Keratinocyte (primary cell): ENCODE measurements around the gene DMXL2. TPM values are rescaled to one million over a fixed set of nuclear protein-coding genes. Genes with fewer than 3 reads are reported as not detected.

Source experiments
- DNase-seq: peaks from one replicate; pipeline ENCODE4 v3.0.0-alpha.2; 2011; ENCODE audit warnings: low read depth, missing footprints, low spot score
- FAIRE-seq: peaks from 2 replicates; lab custom pipeline; 2011; peaks lifted over from hg19 to GRCh38; lab: Jason Lieb, UNC
- H2AFZ ChIP-seq: 2 replicates; pipeline ENCODE4 v1.6.0; 2012; ENCODE audit warnings: low read length, control low read depth, inconsistent platforms; ENCODE audit not compliant: control insufficient read depth
- H3K27ac ChIP-seq: 2 replicates; pipeline ENCODE4 v1.5.1; 2011; ENCODE audit warnings: low read length; ENCODE audit not compliant: control insufficient read depth, insufficient read depth
- H3K27me3 ChIP-seq: 3 replicates; pipeline ENCODE4 v1.6.0; 2011; ENCODE audit warnings: low read length; ENCODE audit not compliant: control insufficient read depth, insufficient read depth; ENCODE audit errors: extremely low read depth
- H3K36me3 ChIP-seq, 2 experiments: 2 replicates in 1 of 2; 3 replicates in 1 of 2; pipeline ENCODE4 v1.5.1; 2011; ENCODE audit warnings: low read length in 2 of 2, mild to moderate bottlenecking in 1 of 2; ENCODE audit not compliant: control insufficient read depth in 2 of 2, insufficient read depth in 2 of 2; ENCODE audit errors: extremely low read depth in 1 of 2
- H3K4me1 ChIP-seq: 3 replicates; pipeline ENCODE4 v1.5.1; 2011; ENCODE audit warnings: low read length; ENCODE audit not compliant: control insufficient read depth, insufficient read depth; ENCODE audit errors: extremely low read depth
- H3K4me2 ChIP-seq: 3 replicates; pipeline ENCODE4 v1.6.0; 2011; ENCODE audit warnings: low read depth, low read length; ENCODE audit not compliant: control insufficient read depth, insufficient read depth; ENCODE audit errors: extremely low read depth
- H3K4me3 ChIP-seq, 3 experiments: fragments of 200-600 bp in 1 of 3; sonication (generic) in 1 of 3; 2 replicates in 2 of 3; 3 replicates in 1 of 3; pipeline ENCODE4 v1.5.1; 2011 to 2016; ENCODE audit warnings: low read length in 3 of 3, mild to moderate bottlenecking in 3 of 3, control low read depth in 2 of 3, inconsistent platforms in 1 of 3, low read depth in 1 of 3, mixed read lengths in 1 of 3, mixed run types in 1 of 3, moderate library complexity in 1 of 3; ENCODE audit not compliant: control insufficient read depth in 2 of 3, insufficient read depth in 2 of 3; ENCODE audit errors: extremely low read depth in 1 of 3
- H3K79me2 ChIP-seq: 2 replicates; pipeline ENCODE4 v1.6.0; 2012; ENCODE audit warnings: low read length; ENCODE audit not compliant: control insufficient read depth, insufficient read depth
- H3K9ac ChIP-seq: 3 replicates; pipeline ENCODE4 v1.6.0; 2011; ENCODE audit warnings: low read length; ENCODE audit not compliant: control insufficient read depth, insufficient read depth; ENCODE audit errors: extremely low read depth
- H3K9me1 ChIP-seq: 3 replicates; pipeline ENCODE4 v1.6.0; 2011; ENCODE audit warnings: low read length; ENCODE audit not compliant: control insufficient read depth, insufficient read depth; ENCODE audit errors: extremely low read depth
- H3K9me3 ChIP-seq: 2 replicates; pipeline ENCODE4 v1.5.1; 2012; ENCODE audit warnings: low read depth, low read length; ENCODE audit not compliant: control insufficient read depth
- H4K20me1 ChIP-seq: 3 replicates; pipeline ENCODE4 v1.6.0; 2011; ENCODE audit warnings: low read length; ENCODE audit not compliant: control insufficient read depth, insufficient read depth; ENCODE audit errors: extremely low read depth
- EZH2 ChIP-seq: IDR thresholded peaks from one replicate; pipeline ENCODE4 v1.6.1; 2012; ENCODE audit warnings: inconsistent platforms, mild to moderate bottlenecking, low read length, moderate library complexity
- dilution Hi-C: fragments of 300-500 bp; cut with MboI; formaldehyde crosslinking; loops from one replicate; pipeline ENCODE4 v1.7.0; 2020; ENCODE audit warnings: low sequenced_read_pairs; ENCODE audit not compliant: extremely low pct_ligation_motif_present
- polyA plus RNA-seq, 5 experiments: library from polyadenylated mRNA; depleted of rRNA in 3 of 5; stranded (reverse) in 3 of 5; stranded (forward) in 1 of 5; unstranded in 1 of 5; fragments of >200 nt; gene quantifications; 1 replicate in 1 of 5; 2 replicates in 3 of 5; 3 replicates in 1 of 5; pipeline versions ENCODE4 v1.2.1 to v1.2.3, GENCODE V29; 2011 to 2012; ENCODE audit warnings: missing spikeins in 2 of 5, low read depth in 1 of 5, low replicate concordance in 1 of 5
- TF ChIP-seq, protein P1 (sequence below), 3 experiments: IDR thresholded peaks in 1 of 3; conservative IDR thresholded peaks in 1 of 3; optimal IDR thresholded peaks in 1 of 3; 2 replicates in 2 of 3; 3 replicates in 1 of 3; pipeline versions ENCODE3 to v1.5.1; 2011; ENCODE audit warnings: low read length in 3 of 3, mild to moderate bottlenecking in 3 of 3, moderate library complexity in 2 of 3, control low read depth in 1 of 3, inconsistent platforms in 1 of 3; ENCODE audit not compliant: insufficient read depth in 2 of 3; ENCODE audit errors: extremely low read depth in 1 of 3

DMXL2 gene
- polyA plus RNA-seq, 1 donor (not counting 4 experiments of a cell fraction or from before 2014, with no cell fraction given): 14.9 TPM

DNA sequence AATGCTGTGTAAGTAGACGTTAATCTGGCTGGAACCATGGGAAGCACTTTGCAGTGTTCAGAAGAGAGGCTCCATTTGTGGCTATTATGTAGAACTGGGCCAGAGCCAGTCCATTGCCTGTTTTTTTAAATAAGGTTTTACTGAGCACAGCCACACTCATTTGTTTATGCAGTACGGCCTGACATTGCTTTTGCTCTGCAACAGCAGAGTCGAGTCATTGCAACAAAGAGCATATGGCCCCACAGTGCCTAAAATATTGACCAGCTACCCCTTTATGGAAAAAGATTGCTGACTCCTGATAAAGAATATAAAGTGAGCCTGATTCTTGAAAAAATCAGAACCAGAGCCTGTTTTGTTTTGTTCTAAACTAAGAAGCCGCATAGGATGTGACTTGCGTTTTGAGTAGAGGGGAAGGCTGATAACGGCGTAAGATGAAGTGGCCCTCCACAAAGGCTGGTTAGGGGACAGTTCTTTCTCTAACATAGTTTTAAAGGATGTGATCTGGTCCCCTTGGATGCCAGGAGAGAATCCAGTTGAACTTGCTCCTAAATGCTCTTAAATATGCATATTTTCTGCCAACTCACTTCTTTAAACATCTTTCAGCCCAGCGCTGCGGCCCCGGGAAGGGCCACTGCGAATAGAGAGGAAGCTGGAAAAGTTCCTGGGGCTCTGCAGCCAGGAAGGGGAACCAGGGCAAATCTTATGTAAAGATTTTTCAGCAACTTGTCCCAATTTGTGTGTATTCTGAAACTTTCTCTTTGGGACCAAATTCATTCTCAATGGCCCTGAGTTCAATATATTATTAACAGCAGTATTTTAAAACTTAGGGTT is 216.7 kb downstream of the DMXL2 start:
- DNase-seq: no peak

DNA sequence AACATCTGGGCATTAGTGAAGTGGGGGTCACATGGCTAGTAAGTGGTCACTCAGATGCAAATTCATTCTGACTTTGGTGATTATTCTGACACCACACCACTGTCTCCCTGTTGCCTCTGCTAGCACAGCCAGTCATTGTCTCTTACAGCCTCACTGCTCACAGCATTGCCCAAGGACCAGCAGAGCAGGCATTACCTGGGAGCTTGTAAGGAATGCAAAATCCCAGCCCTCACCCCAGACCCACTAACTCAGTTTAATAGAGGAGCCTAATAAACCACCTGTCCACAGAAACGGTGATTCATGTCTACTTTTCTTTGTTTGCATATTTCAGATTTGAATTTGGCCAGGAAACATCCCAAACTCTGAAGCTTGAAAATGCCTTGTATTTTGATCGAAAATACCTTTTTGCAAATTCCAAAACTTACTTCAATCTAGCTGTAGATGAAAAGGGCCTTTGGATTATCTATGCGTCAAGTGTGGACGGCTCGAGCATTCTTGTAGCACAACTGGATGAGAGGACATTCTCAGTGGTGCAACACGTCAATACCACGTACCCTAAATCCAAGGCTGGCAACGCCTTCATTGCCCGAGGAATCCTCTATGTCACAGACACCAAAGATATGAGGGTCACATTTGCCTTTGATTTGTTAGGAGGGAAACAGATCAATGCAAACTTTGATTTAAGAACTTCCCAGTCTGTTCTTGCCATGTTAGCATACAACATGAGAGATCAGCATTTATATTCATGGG is 218.4 kb downstream of the DMXL2 start:
- no peak overlapping the region for H3K27ac ChIP-seq
- H3K4me1 ChIP-seq: no peaks in the 10 kb centered on the region
- no peak overlapping the region for H3K9ac ChIP-seq
- H3K36me3 ChIP-seq: no peaks in the 10 kb centered on the region
- H3K4me3 ChIP-seq: no peak overlapping the region
- H3K9me3 ChIP-seq: no peaks in the 10 kb centered on the region
- no peak overlapping the region for H2AFZ ChIP-seq
- no peak overlapping the region for H3K4me2 ChIP-seq
- H3K27me3 ChIP-seq: peaks cover 23% of the 10 kb centered on the region
- no peaks in the 10 kb centered on the region for H3K9me1 ChIP-seq
- FAIRE-seq (no peak), DNase-seq (no peak)
- H4K20me1 ChIP-seq: no peaks in the 10 kb centered on the region
- TF ChIP-seq, protein P1, sequence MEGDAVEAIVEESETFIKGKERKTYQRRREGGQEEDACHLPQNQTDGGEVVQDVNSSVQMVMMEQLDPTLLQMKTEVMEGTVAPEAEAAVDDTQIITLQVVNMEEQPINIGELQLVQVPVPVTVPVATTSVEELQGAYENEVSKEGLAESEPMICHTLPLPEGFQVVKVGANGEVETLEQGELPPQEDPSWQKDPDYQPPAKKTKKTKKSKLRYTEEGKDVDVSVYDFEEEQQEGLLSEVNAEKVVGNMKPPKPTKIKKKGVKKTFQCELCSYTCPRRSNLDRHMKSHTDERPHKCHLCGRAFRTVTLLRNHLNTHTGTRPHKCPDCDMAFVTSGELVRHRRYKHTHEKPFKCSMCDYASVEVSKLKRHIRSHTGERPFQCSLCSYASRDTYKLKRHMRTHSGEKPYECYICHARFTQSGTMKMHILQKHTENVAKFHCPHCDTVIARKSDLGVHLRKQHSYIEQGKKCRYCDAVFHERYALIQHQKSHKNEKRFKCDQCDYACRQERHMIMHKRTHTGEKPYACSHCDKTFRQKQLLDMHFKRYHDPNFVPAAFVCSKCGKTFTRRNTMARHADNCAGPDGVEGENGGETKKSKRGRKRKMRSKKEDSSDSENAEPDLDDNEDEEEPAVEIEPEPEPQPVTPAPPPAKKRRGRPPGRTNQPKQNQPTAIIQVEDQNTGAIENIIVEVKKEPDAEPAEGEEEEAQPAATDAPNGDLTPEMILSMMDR (optimal IDR thresholded peaks at IDR 0.05 in 1 of 3, IDR thresholded peaks at IDR 0.05 in 1 of 3, conservative IDR thresholded peaks at IDR 0.05 in 1 of 3; ENCODE audit: extremely low read depth in 1 of 3, insufficient read depth in 2 of 3, low read length in 3 of 3): no peak
- TF ChIP-seq EZH2: no peak
- H3K79me2 ChIP-seq: no peaks in the 10 kb centered on the region
- dilution Hi-C loops: no loop called here

More for the DNA sequence above, 216.7 kb downstream of the DMXL2 start:
- no peak overlapping the region for H3K9ac ChIP-seq
- H3K79me2 ChIP-seq: no peaks in the 10 kb centered on the region
- no peaks in the 10 kb centered on the region for H3K9me3 ChIP-seq
- H3K9me1 ChIP-seq: no peaks in the 10 kb centered on the region
- H2AFZ ChIP-seq: no peak overlapping the region
- no peak overlapping the region for H3K27ac ChIP-seq
- no peak overlapping the region for H3K4me3 ChIP-seq
- no peaks in the 10 kb centered on the region for H3K36me3 ChIP-seq
- dilution Hi-C loops: no loop called here
- H3K4me2 ChIP-seq: no peak overlapping the region
- no peaks in the 10 kb centered on the region for H4K20me1 ChIP-seq
- H3K4me1 ChIP-seq: no peaks in the 10 kb centered on the region
- no peak for TF ChIP-seq EZH2
- TF ChIP-seq, protein P1 (optimal IDR thresholded peaks at IDR 0.05 in 1 of 3, IDR thresholded peaks at IDR 0.05 in 1 of 3, conservative IDR thresholded peaks at IDR 0.05 in 1 of 3; ENCODE audit: extremely low read depth in 1 of 3, insufficient read depth in 2 of 3, low read length in 3 of 3): no peak
- no peak for FAIRE-seq
- H3K27me3 ChIP-seq: peaks cover 22% of the 10 kb centered on the region
